T-helper 1 cell treated with Interleukin-12 subunit alpha and Interleukin-12 subunit beta and Interleukin-4 antibody, amounts not matched to agents 30 μg/mL and 1 μg/mL, for 36 hours (primary cell): ENCODE data around the gene C4B.

Experiments
- H3K27ac Mint-ChIP-seq: one replicate; pipeline ENCODE4 v1.8.0; 2021; ENCODE audit warnings: mild to moderate bottlenecking, mixed read lengths
- H3K27me3 Mint-ChIP-seq: one replicate; pipeline ENCODE4 v1.8.0; 2021; ENCODE audit warnings: low read depth, mixed read lengths
- H3K36me3 Mint-ChIP-seq: one replicate; pipeline ENCODE4 v1.8.0; 2021; ENCODE audit warnings: low read depth, mixed read lengths
- H3K4me1 Mint-ChIP-seq: one replicate; pipeline ENCODE4 v1.8.0; 2021; ENCODE audit warnings: low read depth, mixed read lengths
- H3K4me3 Mint-ChIP-seq: one replicate; pipeline ENCODE4 v1.8.0; 2021; ENCODE audit warnings: mild to moderate bottlenecking, moderate library complexity, mixed read lengths
- H3K9me3 Mint-ChIP-seq: one replicate; pipeline ENCODE4 v1.8.0; 2021; ENCODE audit warnings: mixed read lengths

C4B gene

GRCh38 chr6:32070814-32071543, 56.4 kb downstream of the C4B start:
- Mint-ChIP-seq H3K4me1 (no peaks in the 10 kb centered on the region), H3K27ac (no peak overlapping the region), H3K9me3 (no peaks in the 10 kb centered on the region), H3K27me3 (no peaks in the 10 kb centered on the region), H3K4me3 (no peak overlapping the region), H3K36me3 (no peaks in the 10 kb centered on the region)

- Mint-ChIP-seq H3K27me3 (no peaks in the 10 kb centered on the region), H3K4me3 (no peak overlapping the region)
Observed at GRCh38 chr6:32073101-32073500, 58.5 kb downstream of the C4B start.

GRCh38 chr6:32073613-32074012, 59.0 kb downstream of the C4B start:
- Mint-ChIP-seq H3K27ac (no peak overlapping the region), H3K4me3 (no peak overlapping the region), H3K27me3 (no peaks in the 10 kb centered on the region), H3K4me1 (no peaks in the 10 kb centered on the region), H3K36me3 (no peaks in the 10 kb centered on the region), H3K9me3 (no peaks in the 10 kb centered on the region)

More at GRCh38 chr6:32073101-32073500, 58.5 kb downstream of the C4B start:
- Mint-ChIP-seq H3K36me3 (no peaks in the 10 kb centered on the region), H3K4me1 (no peaks in the 10 kb centered on the region), H3K27ac (no peak overlapping the region), H3K9me3 (no peaks in the 10 kb centered on the region)

- H3K9me3 Mint-ChIP-seq, result no peaks in the 10 kb centered on the region
- H3K4me1 Mint-ChIP-seq, result no peaks in the 10 kb centered on the region
- H3K27ac Mint-ChIP-seq, result no peak overlapping the region
- no peaks in the 10 kb centered on the region for H3K36me3 Mint-ChIP-seq
- H3K4me3 Mint-ChIP-seq, result no peak overlapping the region
- no peaks in the 10 kb centered on the region for H3K27me3 Mint-ChIP-seq
Observed at GRCh38 chr6:32074996-32075532, 60.5 kb downstream of the C4B start.

- Mint-ChIP-seq H3K4me3 (no peak overlapping the region), H3K36me3 (no peaks in the 10 kb centered on the region), H3K27ac (no peak overlapping the region), H3K27me3 (peaks cover 3% of the 10 kb centered on the region), H3K4me1 (no peaks in the 10 kb centered on the region), H3K9me3 (no peaks in the 10 kb centered on the region)
Observed at GRCh38 chr6:32075781-32076180, 61.2 kb downstream of the C4B start.

GRCh38 chr6:32076321-32076809, 61.8 kb downstream of the C4B start:
- H3K27me3 Mint-ChIP-seq, result peaks cover 6% of the 10 kb centered on the region
- no peaks in the 10 kb centered on the region for H3K9me3 Mint-ChIP-seq
- no peak overlapping the region for H3K4me3 Mint-ChIP-seq
- no peaks in the 10 kb centered on the region for H3K4me1 Mint-ChIP-seq
- no peaks in the 10 kb centered on the region for H3K36me3 Mint-ChIP-seq
- H3K27ac Mint-ChIP-seq, result no peak overlapping the region

GRCh38 chr6:32079566-32080290, 65.1 kb downstream of the C4B start:
- Mint-ChIP-seq H3K27ac (no peak overlapping the region), H3K4me3 (no peak overlapping the region), H3K9me3 (no peaks in the 10 kb centered on the region), H3K36me3 (no peaks in the 10 kb centered on the region), H3K27me3 (peaks cover 23% of the 10 kb centered on the region), H3K4me1 (no peaks in the 10 kb centered on the region)

GRCh38 chr6:32081168-32081990, 66.8 kb downstream of the C4B start:
- Mint-ChIP-seq H3K4me3 (no peak overlapping the region), H3K9me3 (no peaks in the 10 kb centered on the region), H3K36me3 (no peaks in the 10 kb centered on the region), H3K4me1 (peaks cover 1% of the 10 kb centered on the region), H3K27me3 (peaks cover 34% of the 10 kb centered on the region), H3K27ac (no peak overlapping the region)

GRCh38 chr6:32082478-32082877, 67.9 kb downstream of the C4B start:
- Mint-ChIP-seq H3K4me3 (no peak overlapping the region), H3K27ac (no peak overlapping the region), H3K27me3 (peaks cover 40% of the 10 kb centered on the region), H3K9me3 (no peaks in the 10 kb centered on the region), H3K36me3 (no peaks in the 10 kb centered on the region), H3K4me1 (peaks cover 7% of the 10 kb centered on the region)

- H3K4me1 Mint-ChIP-seq, result peaks cover 7% of the 10 kb centered on the region
- no peaks in the 10 kb centered on the region for H3K36me3 Mint-ChIP-seq
- H3K4me3 Mint-ChIP-seq, result no peak overlapping the region
- peaks cover 40% of the 10 kb centered on the region for H3K27me3 Mint-ChIP-seq
- no peaks in the 10 kb centered on the region for H3K9me3 Mint-ChIP-seq
- no peak overlapping the region for H3K27ac Mint-ChIP-seq
Observed at GRCh38 chr6:32082935-32083334, 68.3 kb downstream of the C4B start.

GRCh38 chr6:32083812-32084768, 69.5 kb downstream of the C4B start:
- Mint-ChIP-seq H3K4me3 (no peak overlapping the region), H3K9me3 (no peaks in the 10 kb centered on the region), H3K36me3 (no peaks in the 10 kb centered on the region), H3K27ac (no peak overlapping the region), H3K27me3 (peaks cover 45% of the 10 kb centered on the region), H3K4me1 (peaks cover 7% of the 10 kb centered on the region)

GRCh38 chr6:32084780-32085179, 70.2 kb downstream of the C4B start:
- Mint-ChIP-seq H3K27ac (no peak overlapping the region), H3K4me3 (no peak overlapping the region), H3K9me3 (no peaks in the 10 kb centered on the region), H3K36me3 (no peaks in the 10 kb centered on the region), H3K4me1 (peaks cover 7% of the 10 kb centered on the region), H3K27me3 (peaks cover 52% of the 10 kb centered on the region)
